HG02870 (cell line): ENCODE measurements around the gene UNC93A.
"Not testable (repeated sequence)": the region's sequence is repeated elsewhere in the genome, so short reads cannot be mapped to it uniquely, and the experiment has no call there.

Experiments
- ATAC-seq: cut with Tn5 transposase; IDR thresholded peaks from one replicate; pipeline ENCODE4 v1.9.1; 2021; ENCODE audit warnings: mild to moderate bottlenecking, moderate library complexity; ENCODE audit not compliant: unreplicated experiment

UNC93A gene

GRCh38 chr6:167338541-167339117 is 47.5 kb downstream of the UNC93A start:
- no peak for ATAC-seq

DNA sequence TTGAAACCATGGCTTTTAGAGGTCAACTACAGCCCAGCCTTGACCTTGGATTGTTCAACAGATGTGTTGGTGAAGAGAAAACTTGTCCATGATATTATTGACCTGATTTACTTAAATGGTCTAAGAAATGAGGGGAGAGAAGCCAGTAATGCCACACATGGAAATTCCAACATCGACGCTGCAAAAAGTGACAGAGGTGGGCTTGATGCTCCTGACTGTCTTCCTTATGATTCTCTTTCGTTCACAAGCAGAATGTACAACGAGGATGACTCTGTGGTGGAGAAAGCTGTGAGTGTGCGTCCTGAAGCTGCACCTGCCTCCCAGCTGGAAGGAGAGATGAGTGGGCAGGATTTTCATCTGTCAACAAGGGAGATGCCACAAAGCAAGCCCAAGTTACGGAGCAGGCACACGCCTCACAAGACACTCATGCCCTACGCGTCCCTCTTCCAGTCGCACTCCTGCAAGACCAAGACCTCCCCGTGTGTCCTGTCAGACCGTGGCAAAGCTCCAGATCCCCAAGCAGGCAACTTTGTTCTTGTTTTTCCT is 50.0 kb downstream of the UNC93A start:
- no peak for ATAC-seq

- ATAC-seq, result no peak
Observed at GRCh38 chr6:167341665-167342655, 50.8 kb downstream of the UNC93A start.

GRCh38 chr6:167342879-167343610 is 51.9 kb downstream of the UNC93A start:
- ATAC-seq, result no peak

DNA sequence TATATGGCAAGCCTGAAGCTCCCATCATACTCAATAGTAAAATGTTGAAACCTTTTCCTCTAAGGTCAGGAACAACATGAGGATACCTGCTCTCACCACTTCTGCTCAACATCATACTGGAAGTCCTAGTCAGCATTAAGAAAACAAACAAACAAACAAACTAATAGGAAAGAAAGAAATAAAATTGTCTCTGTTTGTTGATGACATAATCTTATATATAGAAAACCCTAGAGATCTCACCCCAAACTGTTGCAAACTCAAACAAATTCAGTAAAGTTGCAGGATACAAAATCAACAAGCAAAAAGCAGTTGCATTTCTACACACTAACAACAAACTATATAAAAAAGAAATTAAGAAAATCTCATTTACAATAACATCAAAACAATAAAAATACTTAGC is 54.2 kb downstream of the UNC93A start:
- no peak for ATAC-seq

- ATAC-seq, result no peak
Observed at GRCh38 chr6:167345960-167346359, 54.8 kb downstream of the UNC93A start.

DNA sequence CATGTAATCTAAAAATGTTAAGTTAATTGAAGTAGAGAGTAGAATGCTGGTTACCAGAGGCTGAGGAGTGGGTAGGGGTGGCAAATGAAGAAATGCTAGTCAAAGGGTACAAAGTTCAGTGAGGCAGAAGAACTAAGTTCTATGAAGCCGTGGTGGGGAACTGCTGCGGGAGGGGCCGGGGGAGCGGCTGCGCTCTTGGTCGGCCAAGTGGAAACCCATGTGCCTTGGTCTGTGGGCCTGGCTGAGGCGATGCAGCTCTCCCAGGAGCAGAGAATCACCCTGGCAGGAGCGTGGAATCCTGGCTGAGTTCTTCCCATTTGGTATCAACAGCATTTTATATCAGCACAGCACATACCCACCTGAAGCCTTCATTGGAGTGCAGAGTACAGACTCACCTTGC is 56.1 kb downstream of the UNC93A start:
- no peak for ATAC-seq

DNA sequence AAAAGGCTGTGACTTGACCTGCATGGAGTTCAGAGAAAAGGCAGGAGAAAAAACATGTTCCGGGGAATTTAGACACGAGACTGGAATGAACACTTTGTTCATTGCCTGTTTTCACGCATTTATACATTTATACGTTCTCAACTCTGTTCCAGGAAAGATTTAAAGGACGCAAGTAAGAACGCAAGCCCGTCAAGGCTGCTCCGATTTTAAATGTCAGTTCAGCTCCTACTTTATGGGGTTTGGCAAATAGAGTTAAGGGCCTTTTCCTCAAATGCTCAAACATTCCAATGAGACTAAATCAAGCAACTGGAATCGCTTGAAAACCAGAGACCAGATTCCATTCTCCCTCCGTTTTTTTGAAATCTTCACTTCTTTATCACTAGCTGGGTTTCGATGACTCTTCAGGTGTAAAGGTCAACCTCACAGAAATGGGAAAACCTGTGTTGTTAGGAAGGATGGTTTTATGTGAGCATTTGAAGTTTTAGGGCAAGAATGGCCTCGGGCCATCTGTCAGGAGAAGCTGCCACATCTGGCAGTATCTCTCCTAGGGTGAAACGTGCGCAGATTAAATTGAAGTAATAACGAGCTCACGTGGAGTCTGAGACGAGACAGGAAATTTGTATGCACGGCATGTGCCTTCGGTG is 58.6 kb downstream of the UNC93A start:
- no peak for ATAC-seq

DNA sequence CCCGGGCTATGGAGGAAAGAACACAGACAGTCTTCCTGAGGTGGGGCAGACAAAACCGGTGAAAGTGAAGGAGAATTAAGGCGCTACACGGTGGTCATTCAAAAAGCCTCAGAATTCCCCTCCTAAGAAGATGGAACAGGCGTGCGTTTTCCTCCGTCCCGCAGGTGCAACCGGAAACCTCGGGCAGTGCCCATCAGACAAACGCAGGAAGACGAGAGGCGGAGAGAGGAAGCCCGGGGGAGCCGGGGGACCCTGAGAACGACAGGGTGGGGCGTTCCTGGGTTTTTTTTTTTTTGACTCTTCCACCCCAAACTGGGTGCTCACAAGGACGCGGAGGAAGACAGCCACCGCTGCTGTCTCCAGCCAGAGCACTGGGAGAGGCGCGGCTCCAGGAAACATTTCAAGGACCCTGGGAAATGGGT is 59.2 kb downstream of the UNC93A start:
- ATAC-seq, result no peak

- ATAC-seq, result peak; percentile 69
Observed at GRCh38 chr6:167350731-167351655, 59.9 kb downstream of the UNC93A start.

GRCh38 chr6:167351656-167352345 is 60.7 kb downstream of the UNC93A start:
- no peak for ATAC-seq

GRCh38 chr6:167356874-167357273 is 65.8 kb downstream of the UNC93A start:
- ATAC-seq, result no peak

GRCh38 chr6:167358394-167358793 is 67.3 kb downstream of the UNC93A start:
- ATAC-seq, result not testable (repeated sequence)

DNA sequence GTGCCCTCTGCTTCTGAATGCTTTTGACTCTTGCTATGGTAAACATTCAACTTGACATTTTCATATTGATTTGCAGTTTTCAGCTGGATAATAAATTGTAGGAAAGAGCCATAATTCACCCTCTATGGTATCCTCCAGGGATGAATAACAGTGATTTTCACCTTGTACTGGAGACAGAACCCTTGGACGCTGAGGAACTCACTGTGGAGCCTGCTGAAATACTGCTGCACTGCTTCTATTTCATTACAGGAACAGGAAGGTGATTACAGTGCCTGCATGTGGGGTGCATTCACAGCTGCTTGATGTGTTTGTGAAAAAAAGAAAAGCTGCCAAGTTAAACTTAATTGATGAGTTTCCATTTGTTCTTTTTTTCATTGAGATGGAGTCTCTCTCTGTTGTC is 70.1 kb downstream of the UNC93A start:
- not testable (repeated sequence) for ATAC-seq
